OCI-M2 (cell line): ENCODE measurements around the gene CCDC12.

ENCODE experiments used
- DNase-seq: peaks from one replicate; lab custom pipeline; 2025; ENCODE audit not compliant: unreplicated experiment; lab: John Stamatoyannopoulos, UW

Gene CCDC12

DNA sequence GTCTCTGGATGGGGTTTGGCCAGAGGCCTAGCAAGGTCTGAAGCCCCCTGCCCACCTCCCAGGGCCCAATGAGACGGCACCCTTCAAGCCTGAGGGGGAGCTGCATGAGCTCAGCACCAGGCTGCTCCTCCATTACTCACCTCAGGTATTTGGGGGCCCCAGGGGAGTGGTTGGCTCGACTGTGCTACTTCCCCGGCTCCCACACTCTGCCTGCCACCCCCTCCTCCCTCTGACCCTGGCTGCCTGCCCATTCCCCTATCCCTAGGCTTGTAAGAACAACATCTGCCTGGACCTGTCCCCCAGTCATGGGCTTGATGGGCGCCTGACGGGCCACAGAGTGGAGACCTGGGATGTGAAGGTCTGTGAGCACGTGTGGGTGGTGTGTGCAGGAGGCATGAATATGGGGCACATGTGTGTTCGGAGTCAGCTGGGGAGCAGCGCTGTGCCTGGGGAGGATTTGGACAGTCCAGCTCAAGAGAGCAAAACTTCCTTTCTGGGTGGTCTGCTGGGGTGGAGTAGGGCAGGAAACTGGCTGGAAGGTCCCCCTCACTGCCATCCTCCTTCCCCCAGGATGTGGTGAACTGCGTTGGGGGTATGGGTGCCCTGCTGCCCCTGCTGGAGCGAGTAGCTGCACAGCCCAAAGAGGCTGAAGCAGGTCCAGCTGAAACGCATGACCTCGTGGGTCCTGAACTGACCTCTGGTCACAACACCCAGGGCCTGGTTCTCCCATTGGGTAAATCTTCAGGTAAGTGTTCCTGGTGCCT, 20.3 kb upstream of the CCDC12 start:
- DNase-seq: no peak

DNA sequence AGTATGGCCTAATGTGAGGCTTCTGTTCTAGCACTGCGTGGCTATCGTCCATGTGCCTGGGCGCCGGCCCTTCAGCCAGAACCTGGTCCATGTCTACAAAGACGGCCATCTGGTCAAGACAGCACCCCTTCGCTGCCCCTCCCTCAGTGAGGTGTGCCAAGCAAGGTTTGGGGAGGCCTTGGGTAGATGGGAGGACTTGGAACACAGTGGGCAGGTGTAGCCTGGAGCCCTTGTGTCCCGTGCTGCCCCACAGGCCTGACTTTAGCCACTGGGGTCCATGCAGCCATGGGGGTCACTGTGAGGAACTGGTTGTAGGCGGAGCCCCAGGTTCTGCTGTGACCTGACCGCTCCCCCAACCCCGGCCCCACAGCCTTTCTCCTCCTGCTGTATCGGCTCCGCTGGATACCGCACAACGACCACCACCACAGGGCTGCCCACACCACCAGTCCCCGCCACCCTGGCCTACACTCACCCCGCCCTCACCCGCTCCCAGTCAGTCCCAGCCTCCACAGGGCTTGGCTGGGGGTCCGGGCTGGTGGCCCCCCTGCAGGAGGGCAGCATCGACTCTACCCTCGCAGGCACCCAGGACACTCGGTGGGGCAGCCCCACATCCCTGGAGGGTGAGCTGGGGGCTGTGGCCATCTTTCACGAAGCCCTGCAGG, 19.5 kb upstream of the CCDC12 start:
- no peak for DNase-seq

DNA sequence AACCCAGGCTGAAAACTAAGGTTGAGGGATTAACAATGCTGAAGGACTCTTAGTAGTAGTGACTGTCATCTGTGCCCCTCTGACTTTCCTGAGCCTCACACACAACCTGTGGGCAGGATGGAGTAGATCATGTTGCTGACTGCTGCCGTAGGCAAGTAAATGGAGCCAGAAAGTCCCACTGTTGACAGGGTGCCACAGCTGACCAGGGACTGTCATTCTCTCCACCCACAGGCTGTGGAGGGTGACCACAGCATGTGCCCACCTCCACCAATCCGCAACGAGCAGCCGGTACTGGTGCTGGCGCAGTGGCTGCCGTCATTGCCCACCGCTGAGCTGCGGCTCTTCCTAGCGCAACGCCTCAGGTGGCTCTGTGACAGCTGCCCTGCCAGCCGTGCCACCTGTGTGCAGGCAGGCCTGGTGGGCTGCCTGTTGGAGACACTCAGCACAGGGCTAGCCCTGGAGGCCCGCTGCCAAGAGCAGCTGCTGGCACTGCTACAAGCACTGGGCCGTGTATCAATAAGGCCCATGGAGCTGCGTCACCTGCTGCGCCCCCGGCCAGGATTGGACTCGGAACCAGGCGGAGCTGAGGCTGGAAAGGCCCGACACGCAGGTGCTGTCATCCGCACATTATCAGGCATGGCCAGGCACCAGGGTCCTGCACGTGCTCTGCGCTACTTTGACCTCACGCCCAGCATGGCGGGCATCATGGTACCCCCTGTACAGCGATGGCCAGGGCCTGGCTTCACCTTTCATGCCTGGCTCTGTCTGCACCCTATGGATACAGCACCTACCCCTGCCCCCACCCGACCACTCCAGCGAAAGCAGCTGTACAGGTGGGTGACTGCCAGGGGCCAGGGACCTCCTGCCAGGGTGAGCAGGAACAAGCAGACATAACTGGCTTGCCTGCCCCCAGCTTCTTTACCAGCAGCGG, 18.5 kb upstream of the CCDC12 start:
- DNase-seq: no peak

GRCh38 chr3:46993986-46994385, 17.4 kb upstream of the CCDC12 start:
- DNase-seq: no peak

DNA sequence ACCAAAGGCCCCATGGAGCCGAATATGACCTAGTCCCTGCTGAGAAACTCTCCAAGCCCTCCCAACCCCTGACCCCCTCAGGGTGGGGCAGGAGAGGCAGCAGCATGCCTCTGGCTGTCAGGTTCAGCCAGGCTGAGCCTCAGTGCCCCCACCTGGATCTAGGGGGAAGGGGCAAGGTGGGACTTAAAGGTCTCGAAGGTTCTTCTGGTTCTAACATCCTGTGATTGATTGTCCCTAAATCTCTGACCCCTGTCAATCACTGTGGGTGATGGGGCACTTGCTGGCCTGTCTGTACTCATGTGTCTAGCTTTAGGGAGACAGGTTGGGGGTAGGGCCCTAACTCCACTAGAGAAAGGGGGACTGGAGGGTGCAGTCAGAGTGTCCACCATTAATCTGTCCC, 16.7 kb upstream of the CCDC12 start:
- no peak for DNase-seq

GRCh38 chr3:46992231-46992630, 15.7 kb upstream of the CCDC12 start:
- DNase-seq: no peak

DNA sequence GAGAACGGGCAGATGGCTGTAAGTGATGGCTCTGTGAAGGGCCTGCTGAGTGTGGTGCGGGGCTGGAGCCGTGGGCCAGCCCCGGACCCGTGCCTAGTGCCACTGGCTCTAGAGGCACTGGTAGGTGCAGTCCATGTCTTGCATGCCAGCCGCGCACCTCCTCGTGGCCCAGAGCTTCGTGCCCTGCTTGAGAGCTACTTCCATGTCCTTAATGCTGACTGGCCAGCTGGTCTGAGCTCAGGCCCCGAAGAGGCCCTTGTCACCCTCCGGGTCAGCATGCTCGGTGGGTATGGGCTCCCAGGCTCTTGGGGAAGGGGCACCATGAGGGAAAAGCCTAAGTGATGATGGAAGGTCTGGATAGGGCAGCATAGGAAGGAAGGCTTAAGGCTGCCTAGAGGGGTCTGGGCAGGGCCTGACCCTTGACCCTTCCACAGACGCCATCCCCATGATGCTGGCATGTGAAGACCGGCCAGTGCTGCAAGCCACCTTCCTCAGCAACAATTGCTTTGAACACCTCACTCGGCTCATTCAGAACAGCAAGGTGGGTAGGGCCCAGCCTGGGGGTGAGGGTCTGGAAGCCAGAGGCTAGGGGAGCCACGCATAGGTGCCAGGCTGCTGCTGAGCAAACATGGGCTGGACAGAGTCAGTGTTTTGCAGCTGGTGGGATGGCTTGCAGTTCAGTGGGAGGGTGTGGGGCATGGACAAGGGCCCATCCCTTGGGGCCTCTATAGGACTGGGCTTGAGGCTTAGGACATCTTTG, 15.0 kb upstream of the CCDC12 start:
- no peak for DNase-seq

DNA sequence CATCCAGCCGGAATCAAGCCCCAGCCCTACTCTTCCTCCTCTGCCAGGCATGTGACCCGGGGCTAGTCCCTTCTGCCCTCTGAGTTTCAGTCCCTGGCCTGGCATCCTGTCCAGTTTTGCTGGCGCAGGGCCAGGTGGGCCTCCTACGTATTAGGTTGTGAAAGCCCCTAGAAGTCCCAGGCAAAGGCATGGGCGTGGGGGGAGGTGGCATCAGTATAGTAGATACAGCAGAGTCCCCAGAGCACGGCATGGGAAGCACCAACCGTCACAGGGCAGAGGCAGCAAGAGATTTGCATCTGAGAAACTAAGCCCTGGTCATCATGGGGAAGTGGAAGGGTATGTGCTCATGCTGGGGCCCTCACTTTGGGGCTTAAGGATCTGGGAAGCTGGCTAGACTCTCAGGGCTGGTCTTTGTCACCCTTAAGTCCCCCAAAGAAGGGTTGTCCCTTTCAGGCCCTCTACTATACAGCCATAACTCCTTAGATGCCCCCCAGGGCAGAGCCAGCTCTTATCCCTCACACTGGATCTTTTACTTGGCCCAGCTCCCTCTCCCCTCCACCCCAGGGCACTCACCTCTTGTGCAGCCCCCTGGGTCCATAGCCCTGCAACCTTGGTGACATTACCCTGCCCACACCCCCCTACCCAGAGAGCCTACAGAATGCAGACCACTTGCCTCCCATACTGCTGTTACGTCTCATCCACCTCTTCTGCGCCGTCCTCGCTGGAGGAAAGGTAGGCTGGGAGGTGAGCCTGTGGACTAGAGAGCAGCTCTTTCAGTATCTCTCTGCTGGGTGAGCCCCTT, 14.2 kb upstream of the CCDC12 start:
- no peak for DNase-seq

- DNase-seq: no peak
These were observed 12.7 kb upstream of the CCDC12 start for GRCh38 chr3:46989146-46989810.

DNA sequence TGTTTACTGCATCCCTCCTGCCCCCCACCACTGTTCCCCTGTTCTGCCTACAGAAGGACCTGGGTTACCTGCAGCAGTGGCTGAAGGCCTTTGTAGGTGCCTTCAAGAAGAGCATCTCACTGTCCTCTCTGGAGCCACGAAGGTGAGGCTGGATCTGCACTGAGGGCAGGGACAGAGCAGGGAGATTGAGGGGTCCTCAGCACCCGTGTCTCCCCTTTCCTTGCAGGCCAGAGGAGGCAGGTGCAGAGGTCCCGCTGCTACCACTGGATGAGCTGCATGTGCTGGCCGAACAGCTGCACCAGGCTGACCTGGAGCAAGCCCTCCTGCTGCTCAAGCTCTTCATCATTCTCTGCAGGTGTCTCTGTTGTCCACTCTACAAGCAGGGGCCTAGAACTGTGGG, 12.1 kb upstream of the CCDC12 start:
- DNase-seq: no peak

DNA sequence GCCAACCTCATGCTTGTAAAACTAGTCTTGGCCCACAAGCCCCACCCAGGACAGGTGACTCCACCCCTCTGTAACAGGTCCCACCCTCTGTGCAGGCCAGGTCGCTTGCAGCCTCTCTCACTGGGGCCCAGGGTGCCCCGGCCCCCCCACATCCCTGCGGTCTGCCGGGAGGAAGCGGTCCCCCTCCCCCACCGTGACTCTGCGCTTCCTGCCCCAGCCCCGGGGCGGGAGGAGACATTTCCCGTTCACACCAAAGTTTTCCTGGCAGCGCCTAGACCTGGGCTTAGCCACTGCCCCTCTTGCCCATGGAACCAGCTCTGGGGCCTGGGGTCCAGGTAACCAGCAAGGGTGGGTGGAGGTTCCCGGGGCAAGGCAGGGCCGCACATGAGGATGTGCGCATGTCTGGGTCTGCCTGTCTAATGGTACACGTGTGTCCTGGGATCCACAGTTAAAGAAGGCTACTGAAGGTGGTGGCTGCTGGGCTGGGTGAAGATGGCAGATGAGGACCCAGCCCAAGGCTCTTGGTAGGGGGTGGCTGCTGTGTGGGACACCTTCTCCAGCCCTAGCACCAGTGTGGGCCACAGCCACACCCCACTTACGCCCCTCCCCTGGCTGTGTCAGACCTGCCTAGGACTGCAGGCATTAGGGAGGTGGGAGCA, 11.3 kb upstream of the CCDC12 start:
- no peak for DNase-seq

DNA sequence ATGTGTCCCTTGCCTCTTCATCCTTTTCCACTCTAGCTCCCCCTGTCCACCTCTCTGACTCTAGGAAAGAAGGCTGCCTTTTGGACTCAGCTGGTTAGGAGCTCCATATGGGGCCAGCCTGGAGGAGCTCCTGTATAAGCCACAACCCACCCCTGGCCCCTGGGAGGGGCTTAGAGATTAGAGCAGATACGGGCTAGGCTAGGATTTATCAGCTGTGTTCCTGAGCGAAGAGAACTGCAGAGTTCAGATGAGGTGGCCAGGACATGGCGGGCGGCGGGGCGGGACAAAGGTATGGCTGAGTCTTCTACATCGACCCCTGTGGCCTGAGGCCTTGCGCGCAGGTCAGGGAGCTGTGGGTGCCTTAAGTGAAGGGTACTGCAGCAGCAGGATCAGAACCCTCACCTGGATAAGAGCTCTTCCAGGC, 10.8 kb upstream of the CCDC12 start:
- DNase-seq: no peak

GRCh38 chr3:46986782-46987310, 10.3 kb upstream of the CCDC12 start:
- DNase-seq: no peak

DNA sequence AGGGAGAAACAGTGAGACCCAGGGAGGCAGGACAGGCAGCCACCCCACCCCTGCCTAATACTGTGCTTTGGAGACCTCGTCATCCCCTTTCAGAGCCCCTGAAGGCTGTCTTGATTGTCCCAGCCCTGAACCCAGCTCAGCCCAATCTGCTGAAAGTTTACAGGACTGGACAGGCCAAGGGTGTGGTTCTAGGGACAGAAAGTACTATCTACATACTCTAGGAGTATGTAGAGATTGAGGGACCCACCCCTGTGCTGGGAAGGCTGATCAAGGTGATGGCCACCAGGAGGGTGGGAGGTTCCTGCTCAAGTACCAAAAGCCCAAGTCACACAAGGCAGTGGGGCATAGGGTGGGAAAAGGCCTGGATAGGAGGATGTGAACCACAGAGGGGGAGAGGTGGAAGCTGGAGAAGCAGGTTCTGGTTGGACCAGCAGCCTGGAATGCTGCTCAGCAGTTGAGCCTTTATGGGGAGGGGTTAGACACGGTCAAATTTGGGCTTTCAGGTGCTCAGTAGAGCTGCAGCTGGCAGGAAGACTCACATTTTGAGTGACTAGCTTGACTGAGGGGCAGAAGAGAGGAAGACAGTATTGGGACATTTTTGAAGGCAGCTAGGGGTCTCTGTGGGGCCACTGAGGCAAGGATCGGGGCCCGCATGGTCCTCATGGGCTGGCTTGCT, 9.6 kb upstream of the CCDC12 start:
- no peak for DNase-seq

DNA sequence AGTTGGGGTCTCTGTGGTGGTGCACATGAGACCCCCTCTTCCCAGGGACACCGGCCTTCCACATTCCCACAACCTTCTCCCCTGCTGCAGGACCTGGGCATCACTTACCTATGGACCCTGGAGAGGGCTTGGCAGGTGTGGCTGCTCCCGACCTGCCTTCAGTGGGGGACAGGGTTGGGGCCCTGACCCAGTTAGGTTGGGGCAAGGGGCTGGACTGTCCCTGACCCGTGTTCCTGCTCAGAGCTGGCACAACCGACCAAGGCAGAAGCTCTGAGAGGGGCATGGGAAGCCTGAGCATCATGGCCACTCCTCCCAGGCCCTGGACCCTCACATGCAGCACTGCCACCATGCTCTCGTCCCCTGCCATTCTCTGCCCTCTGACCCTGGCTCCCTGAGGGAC, 9.0 kb upstream of the CCDC12 start:
- no peak for DNase-seq

DNA sequence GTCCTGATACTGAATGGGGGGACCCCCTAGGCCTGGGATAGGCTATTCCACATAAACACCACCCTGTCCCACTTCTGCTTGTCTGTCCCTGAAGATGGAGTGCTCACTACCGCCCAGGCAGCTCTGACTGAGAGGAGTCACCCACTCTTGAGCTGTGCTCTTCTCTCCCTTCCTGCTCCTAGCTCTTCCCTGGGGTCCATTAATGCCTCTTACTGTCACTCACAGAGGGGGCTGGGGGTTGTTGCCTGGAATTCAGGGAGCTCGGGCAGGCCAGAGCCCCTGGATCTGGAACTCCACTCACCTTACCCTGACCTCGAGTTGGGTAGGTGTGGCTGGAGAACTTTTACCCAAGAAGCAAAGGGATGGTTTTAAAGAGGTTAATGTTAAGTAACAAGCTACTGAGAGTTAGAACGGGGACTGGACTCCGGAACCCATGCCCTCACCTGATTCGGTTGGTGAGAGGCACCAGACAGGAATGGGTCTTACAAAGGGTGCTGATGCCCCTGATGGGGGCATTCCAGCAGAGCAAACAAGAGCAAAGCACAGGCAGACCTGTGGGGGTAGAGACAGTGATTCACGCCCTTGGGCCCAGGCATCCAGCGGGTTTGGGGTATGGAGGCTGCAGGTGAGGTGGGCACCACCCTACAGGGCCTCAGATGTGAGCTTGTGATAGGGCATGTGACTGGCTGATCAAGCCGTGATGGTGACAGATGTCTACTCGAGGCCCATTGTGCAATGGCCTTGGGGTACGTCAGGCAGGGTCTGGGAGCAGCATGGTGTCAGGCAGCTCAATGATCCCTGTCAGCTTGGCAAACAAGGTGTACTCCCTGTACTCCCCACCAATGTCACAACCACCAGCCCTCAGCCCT, 8.3 kb upstream of the CCDC12 start:
- no peak for DNase-seq

- no peak for DNase-seq
These were observed 6.0 kb upstream of the CCDC12 start for GRCh38 chr3:46982546-46982945.
